ENCODE measurements around the gene IGFBPL1.

IGFBPL1 gene

GRCh38 chr9:38413283-38413682 is 11.0 kb downstream of the IGFBPL1 start:
- no peak overlapping the region for H3K9ac ChIP-seq (ENCODE audit: low read length)
- no peak overlapping the region for H2BK5ac ChIP-seq (ENCODE audit: low read depth, low read length, poor library complexity, severe bottlenecking)
- no peak overlapping the region for H3K18ac ChIP-seq (ENCODE audit: low read depth in 1 of 2, low read length in 2 of 2)
- H2AFZ ChIP-seq (ENCODE audit: low read depth, low read length): no peak overlapping the region
- H2BK12ac ChIP-seq (ENCODE audit: low read length in 2 of 2): no peak overlapping the region
- no peak overlapping the region for H2BK15ac ChIP-seq (ENCODE audit: low read depth, poor library complexity, severe bottlenecking)
- no peaks in the 10 kb centered on the region for H3K79me1 ChIP-seq (replicated peaks; ENCODE audit: low read length, poor library complexity, severe bottlenecking)
- no peak overlapping the region for H3K4me3 ChIP-seq (ENCODE audit: insufficient read depth in 1 of 2, low read depth in 1 of 2, low read length in 2 of 2)
- no peak overlapping the region for H4K91ac ChIP-seq (ENCODE audit: low read length)
- H3K27ac ChIP-seq (ENCODE audit: low read length, poor library complexity, severe bottlenecking): no peak overlapping the region
- no peak overlapping the region for H3K4me2 ChIP-seq (ENCODE audit: low read length, poor library complexity, severe bottlenecking)
- H2AK5ac ChIP-seq (ENCODE audit: low read length, severe bottlenecking): no peak overlapping the region
- no peak overlapping the region for H2BK120ac ChIP-seq (ENCODE audit: low read depth, low read length)
- no peaks in the 10 kb centered on the region for H3K36me3 ChIP-seq (ENCODE audit: control insufficient read depth in 1 of 2, insufficient read depth in 2 of 2, low read depth in 1 of 2, low read length in 2 of 2)
- no peaks in the 10 kb centered on the region for H3K9me3 ChIP-seq (ENCODE audit: control insufficient read depth, low read length)
- no peak for DNase-seq
- no peak overlapping the region for H3K4ac ChIP-seq (ENCODE audit: low read depth in 1 of 2, low read length in 2 of 2)
- no peak overlapping the region for H3K14ac ChIP-seq (ENCODE audit: low read length in 2 of 2)
- peaks cover 39 to 65% of the 10 kb centered on the region in 2 experiments for H3K27me3 ChIP-seq (ENCODE audit: control insufficient read depth in 1 of 2, insufficient read depth in 1 of 2, low read length in 2 of 2)
- no peak overlapping the region for H4K8ac ChIP-seq (ENCODE audit: low read length)
- H3K23ac ChIP-seq (ENCODE audit: low read length in 2 of 2): no peak overlapping the region
- WGBS: 79% methylated on average over 7 of the region's 7 CpGs
- no peaks in the 10 kb centered on the region for H3K4me1 ChIP-seq (ENCODE audit: control insufficient read depth, insufficient read depth, low read depth, low read length)

GRCh38 chr9:38412751-38413150 is 11.5 kb downstream of the IGFBPL1 start:
- Histone ChIP-seq H4K8ac (ENCODE audit: low read length) (no peak overlapping the region), H3K9me3 (ENCODE audit: control insufficient read depth, low read length) (no peaks in the 10 kb centered on the region), H2BK120ac (ENCODE audit: low read depth, low read length) (no peak overlapping the region), H3K36me3 (ENCODE audit: control insufficient read depth in 1 of 2, insufficient read depth in 2 of 2, low read depth in 1 of 2, low read length in 2 of 2) (no peaks in the 10 kb centered on the region), H3K27me3 (ENCODE audit: control insufficient read depth in 1 of 2, insufficient read depth in 1 of 2, low read length in 2 of 2) (peaks cover 36 to 60% of the 10 kb centered on the region in 2 experiments), H3K4me2 (ENCODE audit: low read length, poor library complexity, severe bottlenecking) (no peak overlapping the region), H3K4ac (ENCODE audit: low read depth in 1 of 2, low read length in 2 of 2) (no peak overlapping the region), H3K9ac (ENCODE audit: low read length) (no peak overlapping the region), H2BK12ac (ENCODE audit: low read length in 2 of 2) (no peak overlapping the region), H3K27ac (ENCODE audit: low read length, poor library complexity, severe bottlenecking) (no peak overlapping the region), H2AFZ (ENCODE audit: low read depth, low read length) (no peak overlapping the region), H2BK15ac (ENCODE audit: low read depth, poor library complexity, severe bottlenecking) (no peak overlapping the region), H3K23ac (ENCODE audit: low read length in 2 of 2) (no peak overlapping the region), H2BK5ac (ENCODE audit: low read depth, low read length, poor library complexity, severe bottlenecking) (no peak overlapping the region), H3K4me1 (ENCODE audit: control insufficient read depth, insufficient read depth, low read depth, low read length) (no peaks in the 10 kb centered on the region), H3K4me3 (ENCODE audit: insufficient read depth in 1 of 2, low read depth in 1 of 2, low read length in 2 of 2) (no peak overlapping the region), H3K18ac (ENCODE audit: low read depth in 1 of 2, low read length in 2 of 2) (no peak overlapping the region), H2AK5ac (ENCODE audit: low read length, severe bottlenecking) (no peak overlapping the region), H4K91ac (ENCODE audit: low read length) (no peak overlapping the region), H3K14ac (ENCODE audit: low read length in 2 of 2) (no peak overlapping the region), H3K79me1 (replicated peaks; ENCODE audit: low read length, poor library complexity, severe bottlenecking) (no peaks in the 10 kb centered on the region)
- DNase-seq: no peak
- 85% methylated on average over 6 of the region's 6 CpGs for whole genome bisulfite sequencing

- Histone ChIP-seq H3K9ac (ENCODE audit: low read length) (no peak overlapping the region), H3K27ac (ENCODE audit: low read length, poor library complexity, severe bottlenecking) (no peak overlapping the region), H3K79me1 (replicated peaks; ENCODE audit: low read length, poor library complexity, severe bottlenecking) (no peaks in the 10 kb centered on the region), H4K91ac (ENCODE audit: low read length) (no peak overlapping the region), H3K4ac (ENCODE audit: low read depth in 1 of 2, low read length in 2 of 2) (no peak overlapping the region), H2BK120ac (ENCODE audit: low read depth, low read length) (no peak overlapping the region), H3K23ac (ENCODE audit: low read length in 2 of 2) (no peak overlapping the region), H3K36me3 (ENCODE audit: control insufficient read depth in 1 of 2, insufficient read depth in 2 of 2, low read depth in 1 of 2, low read length in 2 of 2) (no peaks in the 10 kb centered on the region), H2BK12ac (ENCODE audit: low read length in 2 of 2) (no peak overlapping the region), H3K4me1 (ENCODE audit: control insufficient read depth, insufficient read depth, low read depth, low read length) (peaks cover 2% of the 10 kb centered on the region), H3K27me3 (ENCODE audit: control insufficient read depth in 1 of 2, insufficient read depth in 1 of 2, low read length in 2 of 2) (peaks cover 39 to 59% of the 10 kb centered on the region in 2 experiments), H4K8ac (ENCODE audit: low read length) (no peak overlapping the region), H2AK5ac (ENCODE audit: low read length, severe bottlenecking) (no peak overlapping the region), H2AFZ (ENCODE audit: low read depth, low read length) (no peak overlapping the region), H3K14ac (ENCODE audit: low read length in 2 of 2) (no peak overlapping the region), H3K4me2 (ENCODE audit: low read length, poor library complexity, severe bottlenecking) (no peak overlapping the region), H2BK15ac (ENCODE audit: low read depth, poor library complexity, severe bottlenecking) (no peak overlapping the region), H2BK5ac (ENCODE audit: low read depth, low read length, poor library complexity, severe bottlenecking) (no peak overlapping the region), H3K18ac (ENCODE audit: low read depth in 1 of 2, low read length in 2 of 2) (no peak overlapping the region), H3K4me3 (ENCODE audit: insufficient read depth in 1 of 2, low read depth in 1 of 2, low read length in 2 of 2) (no peak overlapping the region), H3K9me3 (ENCODE audit: control insufficient read depth, low read length) (no peaks in the 10 kb centered on the region)
- DNase-seq: no peak
- 57% methylated on average over 4 of the region's 4 CpGs for WGBS
Measured at GRCh38 chr9:38408719-38409118, 15.5 kb downstream of the IGFBPL1 start.

DNA sequence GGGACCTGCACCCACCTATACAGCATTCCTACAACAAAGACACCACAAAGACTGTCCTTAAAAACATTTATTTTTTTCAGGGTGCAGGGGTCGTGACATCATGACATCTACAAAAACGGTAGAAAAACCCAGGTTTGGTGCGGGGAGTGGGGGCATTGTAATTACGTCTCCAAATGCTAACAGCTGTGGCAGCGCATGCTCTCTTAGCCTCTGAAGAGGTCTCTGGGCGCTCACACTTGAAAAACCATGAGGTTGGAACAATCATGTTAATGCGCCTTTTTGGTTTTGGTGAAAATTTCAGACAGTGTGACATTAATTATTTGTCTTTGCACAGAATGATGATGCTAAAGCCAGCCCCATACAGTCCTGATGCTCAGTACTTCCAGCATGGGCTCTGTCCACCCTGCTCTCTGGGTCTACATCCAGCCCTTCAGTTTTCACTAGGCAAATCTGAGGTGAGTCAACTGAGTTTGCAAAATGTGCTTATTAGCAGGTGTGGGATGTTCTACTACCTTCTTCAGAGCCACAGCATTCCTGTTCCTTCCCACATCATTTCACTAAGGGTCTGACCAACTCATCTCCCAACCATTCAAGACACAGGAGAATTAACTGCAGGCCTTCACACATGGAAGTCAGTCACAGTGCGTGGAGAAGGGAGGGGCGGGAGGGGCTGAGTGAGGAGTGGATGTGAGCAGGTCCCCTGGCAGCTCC is 17.6 kb downstream of the IGFBPL1 start:
- Histone ChIP-seq H3K27ac (ENCODE audit: low read length, poor library complexity, severe bottlenecking) (no peak overlapping the region), H3K9ac (ENCODE audit: low read length) (no peak overlapping the region), H3K23ac (ENCODE audit: low read length in 2 of 2) (no peak overlapping the region), H4K8ac (ENCODE audit: low read length) (no peak overlapping the region), H3K18ac (ENCODE audit: low read depth in 1 of 2, low read length in 2 of 2) (no peak overlapping the region), H3K36me3 (ENCODE audit: control insufficient read depth in 1 of 2, insufficient read depth in 2 of 2, low read depth in 1 of 2, low read length in 2 of 2) (no peaks in the 10 kb centered on the region), H2AK5ac (ENCODE audit: low read length, severe bottlenecking) (no peak overlapping the region), H2BK15ac (ENCODE audit: low read depth, poor library complexity, severe bottlenecking) (no peak overlapping the region), H3K27me3 (ENCODE audit: control insufficient read depth in 1 of 2, insufficient read depth in 1 of 2, low read length in 2 of 2) (peaks cover 29 to 58% of the 10 kb centered on the region in 2 experiments), H3K4ac (ENCODE audit: low read depth in 1 of 2, low read length in 2 of 2) (no peak overlapping the region), H3K9me3 (ENCODE audit: control insufficient read depth, low read length) (no peaks in the 10 kb centered on the region), H2BK120ac (ENCODE audit: low read depth, low read length) (no peak overlapping the region), H3K4me3 (ENCODE audit: insufficient read depth in 1 of 2, low read depth in 1 of 2, low read length in 2 of 2) (no peak overlapping the region), H3K14ac (ENCODE audit: low read length in 2 of 2) (no peak overlapping the region), H2BK5ac (ENCODE audit: low read depth, low read length, poor library complexity, severe bottlenecking) (no peak overlapping the region), H2AFZ (ENCODE audit: low read depth, low read length) (no peak overlapping the region), H3K4me1 (ENCODE audit: control insufficient read depth, insufficient read depth, low read depth, low read length) (peaks cover 2% of the 10 kb centered on the region), H4K91ac (ENCODE audit: low read length) (no peak overlapping the region), H3K79me1 (replicated peaks; ENCODE audit: low read length, poor library complexity, severe bottlenecking) (no peaks in the 10 kb centered on the region), H2BK12ac (ENCODE audit: low read length in 2 of 2) (no peak overlapping the region), H3K4me2 (ENCODE audit: low read length, poor library complexity, severe bottlenecking) (no peak overlapping the region)
- no peak for DNase-seq
- 89% methylated on average over 8 of the region's 9 CpGs for WGBS

Measured in mesenchymal stem cell (in vitro differentiated cells and primary cell).